ENCODE results near the gene KCTD1. TPM values are rescaled to one million over a fixed set of nuclear protein-coding genes. Genes with fewer than 3 reads are reported as not detected.

The KCTD1 gene
- polyA plus RNA-seq, 1 of the 3 experiments (the other 2 are of a cell fraction): 12.8 TPM

DNA sequence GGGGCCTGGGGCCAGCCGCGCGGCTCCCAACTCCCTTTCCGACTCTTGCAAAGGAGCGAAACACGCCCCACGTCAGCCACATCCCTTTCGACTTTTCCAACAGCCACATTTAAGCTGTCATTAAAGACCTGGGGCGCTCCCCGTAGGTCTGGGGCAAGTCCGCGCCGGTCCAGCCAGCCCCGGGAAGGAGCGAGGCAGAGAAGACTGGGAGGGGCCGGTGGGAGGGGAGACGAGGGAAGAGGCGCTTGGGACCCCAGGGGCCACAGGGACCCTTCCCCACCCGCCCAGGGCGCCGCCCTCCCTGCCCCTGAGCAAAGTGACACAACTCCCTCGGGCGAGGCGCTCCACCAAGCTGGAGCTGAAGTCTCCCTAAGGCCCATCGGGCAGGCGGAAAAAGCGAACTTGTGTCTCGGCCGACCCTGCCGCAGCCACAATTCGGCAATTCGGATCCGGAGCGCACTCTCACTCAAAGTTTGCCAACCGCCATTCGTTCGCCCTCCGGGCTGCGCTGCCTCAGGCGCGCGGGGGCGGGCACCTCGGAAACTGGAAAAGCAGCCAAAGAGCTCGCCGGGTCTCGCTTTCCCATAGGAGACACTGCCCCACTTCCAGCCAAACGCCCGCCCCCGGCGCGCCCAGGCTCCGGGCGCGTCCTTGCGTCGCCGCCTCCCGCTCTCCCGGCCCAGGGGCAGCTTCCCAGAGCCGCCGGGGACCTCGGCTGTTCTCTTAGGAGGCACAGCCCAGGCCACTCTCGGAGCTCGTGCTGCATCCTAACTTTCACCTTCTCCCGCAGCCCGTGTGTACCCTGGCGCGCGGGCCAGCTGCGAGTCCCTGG is 1.1 kb upstream of the KCTD1 start (continued):
- TF ChIP-seq, protein P1, sequence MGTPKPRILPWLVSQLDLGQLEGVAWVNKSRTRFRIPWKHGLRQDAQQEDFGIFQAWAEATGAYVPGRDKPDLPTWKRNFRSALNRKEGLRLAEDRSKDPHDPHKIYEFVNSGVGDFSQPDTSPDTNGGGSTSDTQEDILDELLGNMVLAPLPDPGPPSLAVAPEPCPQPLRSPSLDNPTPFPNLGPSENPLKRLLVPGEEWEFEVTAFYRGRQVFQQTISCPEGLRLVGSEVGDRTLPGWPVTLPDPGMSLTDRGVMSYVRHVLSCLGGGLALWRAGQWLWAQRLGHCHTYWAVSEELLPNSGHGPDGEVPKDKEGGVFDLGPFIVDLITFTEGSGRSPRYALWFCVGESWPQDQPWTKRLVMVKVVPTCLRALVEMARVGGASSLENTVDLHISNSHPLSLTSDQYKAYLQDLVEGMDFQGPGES (IDR thresholded peaks at IDR 0.05; ENCODE audit: low read depth, low read length): no peak
- no peak for TF ChIP-seq TEAD4 (IDR thresholded peaks at IDR 0.05; ENCODE audit: borderline replicate concordance, insufficient read depth)
- TF ChIP-seq, protein P2, sequence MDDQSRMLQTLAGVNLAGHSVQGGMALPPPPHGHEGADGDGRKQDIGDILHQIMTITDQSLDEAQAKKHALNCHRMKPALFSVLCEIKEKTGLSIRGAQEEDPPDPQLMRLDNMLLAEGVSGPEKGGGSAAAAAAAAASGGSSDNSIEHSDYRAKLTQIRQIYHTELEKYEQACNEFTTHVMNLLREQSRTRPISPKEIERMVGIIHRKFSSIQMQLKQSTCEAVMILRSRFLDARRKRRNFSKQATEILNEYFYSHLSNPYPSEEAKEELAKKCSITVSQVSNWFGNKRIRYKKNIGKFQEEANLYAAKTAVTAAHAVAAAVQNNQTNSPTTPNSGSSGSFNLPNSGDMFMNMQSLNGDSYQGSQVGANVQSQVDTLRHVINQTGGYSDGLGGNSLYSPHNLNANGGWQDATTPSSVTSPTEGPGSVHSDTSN (IDR thresholded peaks at IDR 0.05): peak; percentile 7; the same call in 1 of the 2 replicates
- peak; percentile 40; the same call in 1 of the 2 replicates for TF ChIP-seq NFIC (IDR thresholded peaks at IDR 0.05; ENCODE audit: borderline replicate concordance)
- no peak for TF ChIP-seq RXRA (IDR thresholded peaks at IDR 0.05; ENCODE audit: borderline replicate concordance, low read depth)
- TF ChIP-seq TCF12 (IDR thresholded peaks at IDR 0.05): peak; percentile 13; the same call in 1 of the 2 replicates
- TF ChIP-seq, protein P3, sequence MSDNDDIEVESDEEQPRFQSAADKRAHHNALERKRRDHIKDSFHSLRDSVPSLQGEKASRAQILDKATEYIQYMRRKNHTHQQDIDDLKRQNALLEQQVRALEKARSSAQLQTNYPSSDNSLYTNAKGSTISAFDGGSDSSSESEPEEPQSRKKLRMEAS (IDR thresholded peaks at IDR 0.05; ENCODE audit: low read depth): peak; percentile 70
- TF ChIP-seq CHD2 (IDR thresholded peaks at IDR 0.05; ENCODE audit: low read length, partially characterized antibody): no peak
- TF ChIP-seq POLR2AphosphoS5 (IDR thresholded peaks at IDR 0.05; ENCODE audit: low read depth, low read length): peak; percentile 52; the same call in 1 of the 2 replicates
- no peak for TF ChIP-seq RAD21 (IDR thresholded peaks at IDR 0.05; ENCODE audit: low read length)
- TF ChIP-seq MXI1 (IDR thresholded peaks at IDR 0.05; ENCODE audit: low read depth, low read length): 0 out of 2 replicates have a peak, but pooled peaks have one; percentile 8
- no peak for TF ChIP-seq FOXM1 (IDR thresholded peaks at IDR 0.05; ENCODE audit: low read depth)
- no peak for TF ChIP-seq SMC3 (IDR thresholded peaks at IDR 0.05; ENCODE audit: low read depth, low read length)

DNA sequence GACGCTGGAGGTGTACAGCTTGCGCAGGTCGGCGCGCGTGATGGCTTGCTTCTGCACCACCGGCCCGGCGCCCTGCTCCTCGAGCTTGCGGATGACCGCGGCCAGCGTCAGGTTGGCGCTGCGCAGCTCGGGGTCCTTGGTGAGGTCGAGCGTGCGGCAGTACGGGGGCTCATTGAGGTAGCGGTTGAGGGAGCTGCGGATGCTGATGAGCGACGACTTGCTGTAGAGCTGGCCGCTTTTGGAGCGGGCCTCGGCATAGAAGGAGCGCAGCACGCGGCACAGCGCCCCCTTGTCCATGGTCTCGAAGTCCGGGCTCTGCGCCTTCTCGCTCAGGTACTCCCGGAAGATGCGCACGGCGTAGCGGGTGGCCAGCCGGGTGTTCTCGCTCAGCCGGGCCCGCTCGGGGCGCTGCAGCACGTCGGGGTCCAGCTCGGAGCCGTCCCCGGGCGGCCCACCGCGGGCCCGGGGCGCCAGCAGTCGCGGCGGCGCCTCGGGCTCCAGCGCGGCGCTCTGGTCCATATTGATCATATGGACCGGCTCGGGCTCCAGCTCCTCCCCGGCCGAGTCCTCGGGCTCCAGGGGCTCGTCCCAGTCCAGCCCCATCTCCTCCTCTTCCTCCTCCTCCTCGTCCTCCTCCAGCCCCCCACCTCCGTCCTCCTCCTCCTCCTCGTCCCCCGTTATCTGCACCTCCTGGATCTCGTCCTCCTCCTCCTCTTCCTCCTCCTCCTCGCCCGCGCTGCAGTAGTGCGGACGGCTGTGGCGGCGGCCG is 523 bp downstream of the KCTD1 start:
- Histone ChIP-seq H3F3A (replicated peaks; ENCODE audit: insufficient read depth) (no peaks in the 10 kb centered on the region), H3K27me3 (ENCODE audit: insufficient read depth) (no peaks in the 10 kb centered on the region), H3K4me1 (ENCODE audit: control insufficient read depth in 1 of 2, insufficient read depth in 2 of 2, low read depth in 1 of 2, low read length in 1 of 2) (peaks cover 9 to 34% of the 10 kb centered on the region in 2 experiments; a peak in 3 of 4 replicates), H3K27ac (ENCODE audit: low read depth in 2 of 2, low read length in 1 of 2) (peak overlapping the region; percentile 64 to 85; a peak in 3 of 4 replicates), H3K36me3 (replicated peaks in 1 of 2; ENCODE audit: control insufficient read depth in 1 of 2, insufficient read depth in 2 of 2, low read length in 1 of 2) (peaks cover 0 to 2% of the 10 kb centered on the region in 2 experiments), H4K20me1 (ENCODE audit: insufficient read depth) (no peaks in the 10 kb centered on the region; the same call in 1 of the 2 replicates), H2AFZ (ENCODE audit: low read depth) (peak overlapping the region; percentile 90), H3K4me3 (ENCODE audit: low read depth in 2 of 2, low read length in 1 of 2) (peak overlapping the region; percentile 81 to 89), H3K79me2 (ENCODE audit: insufficient read depth) (peaks cover 43% of the 10 kb centered on the region; the same call in 1 of the 2 replicates), H3K9me3 (no peaks in the 10 kb centered on the region), H3K9me2 (no peaks in the 10 kb centered on the region), H3K4me2 (peak overlapping the region; percentile 98), H3K9ac (peak overlapping the region; percentile 83)
- ChIA-PET CTCF (interaction anchor here (0.5 to 4.8 kb wide), 41 partner anchors 8 to 910 kb away, joined by 3 to 30 read pairs (median 4); no protein-coding TSS in a partner anchor), POLR2A (interaction anchor here (0.9 to 2.4 kb wide), 9 partner anchors 10 to 225 kb away, joined by 3 to 11 read pairs (median 4); no protein-coding TSS in a partner anchor)
- WGBS (ENCODE audit: low lambda C conversion rate): 38% methylated on average over 31 of the region's 84 CpGs
- peak; percentile 90 for DNase-seq
- TF ChIP-seq, protein P1 (IDR thresholded peaks at IDR 0.05; ENCODE audit: low read depth, low read length): no peak
- peak; percentile 33; the same call in 1 of the 2 replicates for TF ChIP-seq SMC3 (IDR thresholded peaks at IDR 0.05; ENCODE audit: low read depth, low read length)
- TF ChIP-seq, protein P3 (IDR thresholded peaks at IDR 0.05; ENCODE audit: low read depth): 0 out of 2 replicates have a peak, but pooled peaks have one; percentile 35
- no peak for TF ChIP-seq MEF2A (IDR thresholded peaks at IDR 0.05; ENCODE audit: borderline replicate concordance, low read depth)
- TF ChIP-seq RXRA (IDR thresholded peaks at IDR 0.05; ENCODE audit: borderline replicate concordance, low read depth): no peak
- TF ChIP-seq, protein P4, sequence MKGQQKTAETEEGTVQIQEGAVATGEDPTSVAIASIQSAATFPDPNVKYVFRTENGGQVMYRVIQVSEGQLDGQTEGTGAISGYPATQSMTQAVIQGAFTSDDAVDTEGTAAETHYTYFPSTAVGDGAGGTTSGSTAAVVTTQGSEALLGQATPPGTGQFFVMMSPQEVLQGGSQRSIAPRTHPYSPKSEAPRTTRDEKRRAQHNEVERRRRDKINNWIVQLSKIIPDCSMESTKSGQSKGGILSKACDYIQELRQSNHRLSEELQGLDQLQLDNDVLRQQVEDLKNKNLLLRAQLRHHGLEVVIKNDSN (IDR thresholded peaks at IDR 0.05; ENCODE audit: borderline replicate concordance, low read depth): no peak
- TF ChIP-seq, protein P5, sequence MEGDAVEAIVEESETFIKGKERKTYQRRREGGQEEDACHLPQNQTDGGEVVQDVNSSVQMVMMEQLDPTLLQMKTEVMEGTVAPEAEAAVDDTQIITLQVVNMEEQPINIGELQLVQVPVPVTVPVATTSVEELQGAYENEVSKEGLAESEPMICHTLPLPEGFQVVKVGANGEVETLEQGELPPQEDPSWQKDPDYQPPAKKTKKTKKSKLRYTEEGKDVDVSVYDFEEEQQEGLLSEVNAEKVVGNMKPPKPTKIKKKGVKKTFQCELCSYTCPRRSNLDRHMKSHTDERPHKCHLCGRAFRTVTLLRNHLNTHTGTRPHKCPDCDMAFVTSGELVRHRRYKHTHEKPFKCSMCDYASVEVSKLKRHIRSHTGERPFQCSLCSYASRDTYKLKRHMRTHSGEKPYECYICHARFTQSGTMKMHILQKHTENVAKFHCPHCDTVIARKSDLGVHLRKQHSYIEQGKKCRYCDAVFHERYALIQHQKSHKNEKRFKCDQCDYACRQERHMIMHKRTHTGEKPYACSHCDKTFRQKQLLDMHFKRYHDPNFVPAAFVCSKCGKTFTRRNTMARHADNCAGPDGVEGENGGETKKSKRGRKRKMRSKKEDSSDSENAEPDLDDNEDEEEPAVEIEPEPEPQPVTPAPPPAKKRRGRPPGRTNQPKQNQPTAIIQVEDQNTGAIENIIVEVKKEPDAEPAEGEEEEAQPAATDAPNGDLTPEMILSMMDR (IDR thresholded peaks at IDR 0.05): peak; percentile 51
- no peak for TF ChIP-seq GATA2 (CRISPR knock-in tag; IDR thresholded peaks at IDR 0.05)
- TF ChIP-seq, protein P2 (IDR thresholded peaks at IDR 0.05): no peak
- TF ChIP-seq SIN3A (IDR thresholded peaks at IDR 0.05; ENCODE audit: borderline replicate concordance, low read depth, low read length): no peak
